GM12872 (cell line): ENCODE data around the gene HOXA9.
A peak's percentile ranks its signal among the peaks of the same experiment; 100 is the strongest.

Source experiments
- CTCF ChIP-seq: IDR thresholded peaks from 3 replicates; pipeline ENCODE4 v1.5.1; 2011; ENCODE audit warnings: low read depth, mild to moderate bottlenecking, low read length, moderate library complexity; ENCODE audit not compliant: insufficient read depth

HOXA9 gene

GRCh38 chr7:27172315-27172774, 7.0 kb upstream of the HOXA9 start:
- no peak for TF ChIP-seq CTCF

- TF ChIP-seq CTCF, result no peak
These were observed 6.4 kb upstream of the HOXA9 start for GRCh38 chr7:27171637-27172314.

- no peak for TF ChIP-seq CTCF
These were observed 5.9 kb upstream of the HOXA9 start for GRCh38 chr7:27171325-27171636.

- TF ChIP-seq CTCF, result no peak
These were observed 5.3 kb upstream of the HOXA9 start for GRCh38 chr7:27170426-27171324.

- no peak for TF ChIP-seq CTCF
These were observed 4.5 kb upstream of the HOXA9 start for GRCh38 chr7:27169658-27170425.

- TF ChIP-seq CTCF, result 0 out of 3 replicates have a peak, but pooled peaks have one; percentile 6
These were observed 3.1 kb upstream of the HOXA9 start for GRCh38 chr7:27168265-27168947.

GRCh38 chr7:27167916-27168264, 2.6 kb upstream of the HOXA9 start:
- TF ChIP-seq CTCF, result no peak
